MM.1S (cell line): ENCODE measurements around the gene IFT52.

Experiments
- DNase-seq: peaks from one replicate; pipeline ENCODE4 v3.0.0-alpha.2; 2015
- H2AFZ ChIP-seq: fragments of 300-600 bp; sonication (generic); 2 replicates; pipeline ENCODE4 v1.6.0; 2016; ENCODE audit warnings: antibody characterized with exemption, low read length
- H3F3A ChIP-seq: fragments of 300-600 bp; sonication (generic); 2 replicates; pipeline ENCODE4 v1.6.1; 2016; ENCODE audit warnings: mild to moderate bottlenecking, antibody characterized with exemption, low read length, moderate library complexity, mixed read lengths; ENCODE audit not compliant: insufficient read depth
- H3K27ac ChIP-seq: fragments of 300-600 bp; sonication (generic); 2 replicates; pipeline ENCODE4 v1.5.1; 2016; ENCODE audit warnings: mild to moderate bottlenecking, low read length
- H3K27me3 ChIP-seq: fragments of 300-600 bp; sonication (generic); replicated peaks from 2 replicates; pipeline ENCODE4 v1.6.0; 2016; ENCODE audit warnings: low read length; ENCODE audit not compliant: insufficient read depth
- H3K36me3 ChIP-seq: fragments of 300-600 bp; sonication (generic); replicated peaks from 2 replicates; pipeline ENCODE4 v1.6.1; 2016; ENCODE audit warnings: mild to moderate bottlenecking, low read length, mixed read lengths; ENCODE audit not compliant: insufficient read depth
- H3K4me1 ChIP-seq: fragments of 300-600 bp; sonication (generic); 2 replicates; pipeline ENCODE4 v1.6.1; 2016; ENCODE audit warnings: low read length, mixed read lengths
- H3K4me2 ChIP-seq: fragments of 300-600 bp; sonication (generic); 2 replicates; pipeline ENCODE4 v1.6.0; 2016; ENCODE audit warnings: low read depth, low read length
- H3K4me3 ChIP-seq: fragments of 300-600 bp; sonication (generic); 2 replicates; pipeline ENCODE4 v1.5.1; 2016; ENCODE audit warnings: low read length, mixed read lengths
- H3K79me2 ChIP-seq: fragments of 300-600 bp; sonication (generic); 2 replicates; pipeline ENCODE4 v1.6.1; 2016; ENCODE audit warnings: mixed run types, low read length, mixed read lengths
- H3K9ac ChIP-seq: fragments of 300-600 bp; sonication (generic); 2 replicates; pipeline ENCODE4 v1.6.1; 2016; ENCODE audit warnings: low read length, mixed read lengths
- H3K9me2 ChIP-seq: fragments of 300-600 bp; sonication (generic); replicated peaks from 2 replicates; pipeline ENCODE4 v1.6.1; 2016; ENCODE audit warnings: mild to moderate bottlenecking, low read length, mixed read lengths; ENCODE audit not compliant: insufficient read depth
- H3K9me3 ChIP-seq: fragments of 300-600 bp; sonication (generic); replicated peaks from 2 replicates; pipeline ENCODE4 v1.6.1; 2016; ENCODE audit warnings: mild to moderate bottlenecking, low read length, mixed read lengths; ENCODE audit not compliant: insufficient read depth
- H4K20me1 ChIP-seq: fragments of 300-600 bp; sonication (generic); 2 replicates; pipeline ENCODE4 v1.6.1; 2016; ENCODE audit warnings: mild to moderate bottlenecking, low read length, moderate library complexity, mixed read lengths; ENCODE audit not compliant: insufficient read depth
- EZH2 ChIP-seq: fragments of 300-600 bp; sonication (generic); optimal IDR thresholded peaks from 2 replicates; pipeline ENCODE3; 2017; ENCODE audit warnings: low read depth, mild to moderate bottlenecking, antibody characterized with exemption, low read length, mixed read lengths
- EZH2phosphoT487 ChIP-seq: fragments of 300-600 bp; sonication (generic); IDR thresholded peaks from 2 replicates; pipeline ENCODE4 v1.6.1; 2018; ENCODE audit warnings: antibody characterized with exemption, low read length
- TF ChIP-seq, protein P1 (sequence below): fragments of 300-600 bp; sonication (generic); IDR thresholded peaks from 2 replicates; pipeline ENCODE4 v1.5.1; 2016; ENCODE audit warnings: antibody characterized with exemption, low read length, mixed read lengths

The IFT52 gene

GRCh38 chr20:43662943-43663655 is 72.4 kb downstream of the IFT52 start:
- Histone ChIP-seq H3F3A (peaks cover 7% of the 10 kb centered on the region; the same call in 1 of the 2 replicates), H4K20me1 (no peaks in the 10 kb centered on the region), H3K4me3 (no peak overlapping the region), H3K4me1 (peaks cover 11% of the 10 kb centered on the region; the same call in 1 of the 2 replicates), H3K27ac (no peak overlapping the region), H3K36me3 (no peaks in the 10 kb centered on the region), H3K4me2 (no peak overlapping the region), H2AFZ (no peak overlapping the region), H3K27me3 (no peaks in the 10 kb centered on the region), H3K9ac (no peak overlapping the region), H3K9me2 (no peaks in the 10 kb centered on the region), H3K9me3 (no peaks in the 10 kb centered on the region), H3K79me2 (peaks cover 10% of the 10 kb centered on the region)
- no peak for DNase-seq
- TF ChIP-seq EZH2: no peak
- TF ChIP-seq, protein P1, sequence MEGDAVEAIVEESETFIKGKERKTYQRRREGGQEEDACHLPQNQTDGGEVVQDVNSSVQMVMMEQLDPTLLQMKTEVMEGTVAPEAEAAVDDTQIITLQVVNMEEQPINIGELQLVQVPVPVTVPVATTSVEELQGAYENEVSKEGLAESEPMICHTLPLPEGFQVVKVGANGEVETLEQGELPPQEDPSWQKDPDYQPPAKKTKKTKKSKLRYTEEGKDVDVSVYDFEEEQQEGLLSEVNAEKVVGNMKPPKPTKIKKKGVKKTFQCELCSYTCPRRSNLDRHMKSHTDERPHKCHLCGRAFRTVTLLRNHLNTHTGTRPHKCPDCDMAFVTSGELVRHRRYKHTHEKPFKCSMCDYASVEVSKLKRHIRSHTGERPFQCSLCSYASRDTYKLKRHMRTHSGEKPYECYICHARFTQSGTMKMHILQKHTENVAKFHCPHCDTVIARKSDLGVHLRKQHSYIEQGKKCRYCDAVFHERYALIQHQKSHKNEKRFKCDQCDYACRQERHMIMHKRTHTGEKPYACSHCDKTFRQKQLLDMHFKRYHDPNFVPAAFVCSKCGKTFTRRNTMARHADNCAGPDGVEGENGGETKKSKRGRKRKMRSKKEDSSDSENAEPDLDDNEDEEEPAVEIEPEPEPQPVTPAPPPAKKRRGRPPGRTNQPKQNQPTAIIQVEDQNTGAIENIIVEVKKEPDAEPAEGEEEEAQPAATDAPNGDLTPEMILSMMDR: no peak
- TF ChIP-seq EZH2phosphoT487: no peak

GRCh38 chr20:43665466-43666176 is 74.9 kb downstream of the IFT52 start:
- H3K27ac ChIP-seq: no peak overlapping the region
- H4K20me1 ChIP-seq: no peaks in the 10 kb centered on the region
- no peaks in the 10 kb centered on the region for H3F3A ChIP-seq
- no peak overlapping the region for H3K4me3 ChIP-seq
- H3K4me1 ChIP-seq: peaks cover 2% of the 10 kb centered on the region; the same call in 1 of the 2 replicates
- no peak overlapping the region for H3K4me2 ChIP-seq
- no peak for TF ChIP-seq EZH2
- TF ChIP-seq, protein P1: no peak
- H3K9me3 ChIP-seq: no peaks in the 10 kb centered on the region
- no peak overlapping the region for H2AFZ ChIP-seq
- H3K79me2 ChIP-seq: peaks cover 35% of the 10 kb centered on the region
- no peaks in the 10 kb centered on the region for H3K9me2 ChIP-seq
- DNase-seq: no peak
- no peak overlapping the region for H3K9ac ChIP-seq
- H3K27me3 ChIP-seq: no peaks in the 10 kb centered on the region
- no peaks in the 10 kb centered on the region for H3K36me3 ChIP-seq

GRCh38 chr20:43666376-43667328 is 75.9 kb downstream of the IFT52 start, which contains the start of gene MYBL2:
TSS of gene MYBL2 (plus strand) at chr20:43667114. CDS start at chr20:43667284, 170 bp downstream.
- peak within 1 kb of the TSS; percentile 97 for H3K4me2 ChIP-seq
- TF ChIP-seq, protein P1: no peak
- TF ChIP-seq EZH2phosphoT487 (no peak), EZH2 (no peak)
- no peaks in the 10 kb centered on the region for H3K36me3 ChIP-seq
- H3K9me3 ChIP-seq: no peaks in the 10 kb centered on the region
- no peaks in the 10 kb centered on the region for H3K9me2 ChIP-seq
- H3K27me3 ChIP-seq: no peaks in the 10 kb centered on the region
- H4K20me1 ChIP-seq: no peaks in the 10 kb centered on the region
- peak; percentile 78 for DNase-seq
- peak within 1 kb of the TSS; percentile 94 for H2AFZ ChIP-seq
- peak within 1 kb of the TSS; percentile 5; the same call in 1 of the 2 replicates for H3K27ac ChIP-seq
- no peaks in the 10 kb centered on the region for H3F3A ChIP-seq
- H3K9ac ChIP-seq: peak within 1 kb of the TSS; percentile 91
- peaks cover 42% of the 10 kb centered on the region for H3K79me2 ChIP-seq
- peak within 1 kb of the TSS; percentile 85 for H3K4me3 ChIP-seq
- H3K4me1 ChIP-seq: peaks cover 2% of the 10 kb centered on the region; the same call in 1 of the 2 replicates
